NCI-H1105 treated with DMSO at 0.1 percent for 48 hours (cell line): ENCODE data around the gene GRID1.
"Not testable (repeated sequence)": the region's sequence is repeated elsewhere in the genome, so short reads cannot be mapped to it uniquely, and the experiment has no call there.

ENCODE experiments used
- DNase-seq: peaks from one replicate; lab custom pipeline; 2025; lab: John Stamatoyannopoulos, UW

Gene GRID1

GRCh38 chr10:86253091-86254072 lies 113.2 kb downstream of the GRID1 start:
- DNase-seq = peak; percentile 3

- no peak for DNase-seq
These were observed 114.0 kb downstream of the GRID1 start for GRCh38 chr10:86252556-86252955.

GRCh38 chr10:86252079-86252478 lies 114.5 kb downstream of the GRID1 start:
- DNase-seq = no peak

- no peak for DNase-seq
These were observed 115.2 kb downstream of the GRID1 start for GRCh38 chr10:86251426-86251825.

- DNase-seq = no peak
These were observed 116.2 kb downstream of the GRID1 start for GRCh38 chr10:86250399-86250798.

GRCh38 chr10:86249794-86250193 lies 116.8 kb downstream of the GRID1 start:
- DNase-seq = no peak

GRCh38 chr10:86248062-86248461 lies 118.5 kb downstream of the GRID1 start:
- DNase-seq = no peak

- DNase-seq = no peak
These were observed 119.0 kb downstream of the GRID1 start for GRCh38 chr10:86247588-86247987.

- DNase-seq = no peak
These were observed 119.5 kb downstream of the GRID1 start for GRCh38 chr10:86247073-86247472.

GRCh38 chr10:86246279-86246940 lies 120.2 kb downstream of the GRID1 start:
- no peak for DNase-seq

GRCh38 chr10:86245015-86245394 lies 121.6 kb downstream of the GRID1 start:
- no peak for DNase-seq

- DNase-seq = no peak
These were observed 122.1 kb downstream of the GRID1 start for GRCh38 chr10:86244297-86245014.

- DNase-seq = no peak
These were observed 122.9 kb downstream of the GRID1 start for GRCh38 chr10:86243651-86244155.

GRCh38 chr10:86242761-86243160 lies 123.8 kb downstream of the GRID1 start:
- DNase-seq = no peak

GRCh38 chr10:86238089-86238488 lies 128.5 kb downstream of the GRID1 start:
- not testable (repeated sequence) for DNase-seq

- DNase-seq = no peak
These were observed 131.9 kb downstream of the GRID1 start for GRCh38 chr10:86234541-86235270.

- no peak for DNase-seq
These were observed 132.5 kb downstream of the GRID1 start for GRCh38 chr10:86234107-86234506.

GRCh38 chr10:86233131-86233530 lies 133.5 kb downstream of the GRID1 start:
- DNase-seq = no peak

GRCh38 chr10:86232644-86233043 lies 134.0 kb downstream of the GRID1 start:
- DNase-seq = no peak

- DNase-seq = no peak
These were observed 134.6 kb downstream of the GRID1 start for GRCh38 chr10:86231796-86232560.
